Ureter (tissue), 1 donor: ENCODE measurements around the gene LCE3E. TPM values are rescaled to one million over a fixed set of nuclear protein-coding genes. Genes with fewer than 3 reads are reported as not detected.

Source experiments
- DNase-seq: peaks from one replicate; pipeline ENCODE4 v3.0.0-alpha.2; 2020; ENCODE audit warnings: low spot score
- total RNA-seq: library from RNA; stranded (reverse); gene quantifications from one replicate; pipeline ENCODE4 v1.2.4, GENCODE V29; 2023
- donor health status: DM: yes; HTN: yes; CAD: no.

The LCE3E gene
- total RNA-seq, 1 donor from 2014 or later = not detected

DNA sequence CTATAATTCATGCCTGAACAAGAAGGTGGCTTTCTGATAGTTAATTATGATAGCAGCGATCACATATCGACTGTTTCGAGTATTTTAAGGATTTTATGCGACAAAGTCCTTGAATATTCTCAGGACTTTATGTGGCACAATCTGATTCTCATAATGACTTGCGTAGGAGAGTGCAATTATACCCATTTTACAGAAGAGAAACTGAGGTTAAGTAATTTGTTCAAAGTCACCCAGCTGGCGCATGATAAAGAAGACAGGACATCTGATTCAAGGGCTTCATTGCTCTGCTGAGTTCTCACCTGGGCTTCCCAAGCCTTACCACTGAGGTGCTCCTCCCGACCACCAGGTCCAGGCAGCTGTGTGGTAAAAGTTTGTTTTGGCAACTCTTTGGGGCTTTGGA lies 50.5 kb downstream of the LCE3E start:
- no peak for DNase-seq

Other genes with a start within 250 kb of the LCE3E start
- not detected for gene FLG, start 241.5 kb downstream of the LCE3E start, total RNA-seq
- gene FLG2, start 206.8 kb downstream of the LCE3E start, total RNA-seq = not detected
- not detected for gene CRNN, start 152.5 kb downstream of the LCE3E start, total RNA-seq
- gene LCE5A, start 56.0 kb downstream of the LCE3E start, total RNA-seq = not detected
- gene CRCT1, start 52.3 kb downstream of the LCE3E start, total RNA-seq = not detected
- not detected for gene LCE3D, start 13.7 kb upstream of the LCE3E start, total RNA-seq
- not detected for gene LCE3C, start 33.5 kb upstream of the LCE3E start, total RNA-seq
- not detected for gene LCE3B, start 47.0 kb upstream of the LCE3E start, total RNA-seq
- not detected for gene LCE3A, start 56.3 kb upstream of the LCE3E start, total RNA-seq
- gene LCE2D, start 96.6 kb upstream of the LCE3E start, total RNA-seq = not detected
- not detected for gene LCE2C, start 108.5 kb upstream of the LCE3E start, total RNA-seq
- not detected for gene LCE2B, start 119.3 kb upstream of the LCE3E start, total RNA-seq
- gene LCE2A, start 131.6 kb upstream of the LCE3E start, total RNA-seq = not detected
- not detected for gene LCE4A, start 141.4 kb upstream of the LCE3E start, total RNA-seq
- not detected for gene KPRP, start 191.2 kb upstream of the LCE3E start, total RNA-seq
- gene LCE1F, start 208.4 kb upstream of the LCE3E start, total RNA-seq = not detected
- gene LCE1E, start 219.5 kb upstream of the LCE3E start, total RNA-seq = not detected
- not detected for gene LCE1D, start 229.9 kb upstream of the LCE3E start, total RNA-seq
- gene LCE1C, start 239.9 kb upstream of the LCE3E start, total RNA-seq = not detected
- gene LCE1B, start 245.2 kb upstream of the LCE3E start, total RNA-seq = not detected